Measurements from ENCODE around the gene ZFP92.

ZFP92 gene

GRCh38 chrX:153457827-153458466 is 46.7 kb downstream of the ZFP92 start:
- no peak for DNase-seq

DNA sequence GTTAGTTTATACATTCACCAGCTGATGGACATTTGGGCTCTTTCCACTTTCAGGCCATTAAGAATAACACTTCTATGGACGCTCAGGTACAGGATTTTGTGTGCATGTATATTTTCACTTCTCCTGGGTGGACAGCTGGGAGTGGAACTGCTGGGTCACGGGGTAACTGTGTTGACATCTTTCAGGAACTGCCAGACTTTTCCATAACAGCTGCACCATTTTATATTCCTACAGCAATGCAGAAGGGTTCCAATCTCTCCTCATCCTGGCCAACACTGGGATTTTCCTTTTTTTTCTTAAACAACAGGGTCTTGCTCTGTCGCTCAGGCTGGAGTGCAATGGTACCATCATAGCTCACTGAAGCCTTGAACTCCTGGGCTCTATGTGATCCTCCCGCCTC is 47.2 kb downstream of the ZFP92 start:
- no peak for DNase-seq

DNA sequence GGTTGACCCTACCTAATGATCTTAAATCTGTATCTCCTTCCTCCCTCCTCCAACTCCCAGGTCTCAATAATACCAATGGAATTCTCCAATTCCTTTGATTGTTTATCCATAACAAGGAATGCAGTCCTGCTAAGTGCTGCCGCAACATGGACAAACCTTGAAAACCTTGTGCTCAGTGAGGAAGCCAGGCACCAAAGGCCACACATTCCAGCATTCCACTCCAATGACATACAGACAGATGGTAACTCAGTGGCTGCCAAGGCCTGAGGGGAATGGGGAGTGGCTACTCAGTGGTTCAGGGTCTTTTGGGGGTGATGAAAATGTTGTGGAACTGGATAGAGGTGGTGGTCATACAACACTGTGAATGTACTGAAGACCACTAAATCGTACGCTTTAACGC is 48.7 kb downstream of the ZFP92 start:
- DNase-seq: no peak

DNA sequence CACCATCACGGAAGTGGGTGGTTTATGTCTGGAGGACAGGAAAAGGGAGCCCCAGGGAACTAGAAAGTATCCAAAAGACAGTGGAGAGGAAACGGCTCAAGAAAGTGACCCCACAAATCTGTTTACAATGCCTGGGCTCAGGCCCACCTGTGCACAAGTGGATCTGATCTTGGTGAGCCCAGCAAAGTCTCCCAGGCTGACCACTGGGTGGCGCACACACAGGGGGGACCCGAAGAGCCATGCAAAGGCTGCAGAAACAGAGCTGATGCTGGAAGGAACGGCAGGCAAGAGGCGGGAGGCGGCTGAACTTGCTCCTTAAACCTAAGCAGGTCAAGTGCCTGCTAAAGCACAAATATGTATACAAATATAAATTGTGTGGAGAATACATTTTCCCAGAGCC is 49.6 kb downstream of the ZFP92 start:
- DNase-seq: peak; percentile 36
